H1 (cell line): Measurements from ENCODE around the gene SLN. TPM values are rescaled to one million over a fixed set of nuclear protein-coding genes. Genes with fewer than 3 reads are reported as not detected.

ENCODE experiments used
- BRCA1 ChIP-seq: IDR thresholded peaks from 2 replicates; pipeline ENCODE4 v1.6.1; 2012; ENCODE audit warnings: low read depth, low read length, improper control_type of control experiment
- SIN3A ChIP-seq, 2 experiments: IDR thresholded peaks in 1 of 2; conservative IDR thresholded peaks in 1 of 2; 2 replicates each; pipeline ENCODE4 v1.6.1; 2011 to 2012; ENCODE audit warnings: low read length in 2 of 2, improper control_type of control experiment in 1 of 2, low read depth in 1 of 2, mild to moderate bottlenecking in 1 of 2
- TEAD4 ChIP-seq: IDR thresholded peaks from 2 replicates; pipeline ENCODE4 v1.6.1; 2012; ENCODE audit warnings: low read depth, low read length, inconsistent platforms, mixed read lengths
- USF2 ChIP-seq: IDR thresholded peaks from 2 replicates; pipeline ENCODE4 v1.6.1; 2011; ENCODE audit warnings: low read length, improper control_type of control experiment
- polyA plus RNA-seq, 7 experiments: library from polyadenylated mRNA; depleted of rRNA in 3 of 7; stranded (reverse) in 5 of 7; unstranded in 2 of 7; fragments of >200 nt in 5 of 7; fragments of 200-250 nt in 2 of 7; gene quantifications; 1 replicate in 5 of 7; 2 replicates in 1 of 7; 4 replicates in 1 of 7; pipeline versions ENCODE4 v1.2.1 to v1.2.3, GENCODE V29; 2011 to 2013; ENCODE audit warnings: missing spikeins in 2 of 7, mixed read lengths in 2 of 7
- total RNA-seq: library from RNA; stranded (reverse); fragmentation: NEBNext Ultra II Directional; extraction: Animal tissue kit (Norgen Biotek cat#: 25700); gene quantifications from 2 replicates; pipeline ENCODE4 v1.2.1, GENCODE V29; 2021

Gene SLN
- total and polyA plus RNA-seq, 2 of the 8 experiments (the other 6 are each of a cell fraction or from before 2014, with no cell fraction given) = not detected

GRCh38 chr11:107747622-107748021 is 35.8 kb upstream of the SLN start (continued):
- TF ChIP-seq SIN3A (conservative IDR thresholded peaks at IDR 0.05 in 1 of 2, IDR thresholded peaks at IDR 0.05 in 1 of 2; ENCODE audit: low read depth in 1 of 2, low read length in 2 of 2) = no peak
- TF ChIP-seq USF2 = no peak
- no peak for TF ChIP-seq BRCA1
- TF ChIP-seq TEAD4 = no peak
- TF ChIP-seq, all 59 proteins: peak for 0
